IgD-negative memory B cell (primary cell): ENCODE results near the gene MTMR3. TPM values are rescaled to one million over a fixed set of nuclear protein-coding genes. Genes with fewer than 3 reads are reported as not detected.
A peak's percentile ranks its signal among the peaks of the same experiment; 100 is the strongest.

ENCODE experiments used
- H3K27ac Mint-ChIP-seq, 3 donors: one replicate each; pipeline ENCODE4 v1.8.0; 2020 to 2022; ENCODE audit warnings: mild to moderate bottlenecking in 3 of 3, mixed read lengths in 3 of 3, moderate library complexity in 1 of 3
- H3K27me3 Mint-ChIP-seq: one replicate; pipeline ENCODE4 v1.8.0; 2021; ENCODE audit warnings: mixed read lengths
- H3K36me3 Mint-ChIP-seq: one replicate; pipeline ENCODE4 v1.8.0; 2020; ENCODE audit warnings: mild to moderate bottlenecking, mixed read lengths
- H3K4me1 Mint-ChIP-seq, 3 donors: one replicate each; pipeline ENCODE4 v1.8.0; 2020 to 2022; ENCODE audit warnings: mixed read lengths in 3 of 3, mild to moderate bottlenecking in 1 of 3
- H3K4me3 Mint-ChIP-seq, 4 donors: one replicate each; pipeline ENCODE4 v1.8.0; 2020 to 2022; ENCODE audit warnings: mild to moderate bottlenecking in 4 of 4, mixed read lengths in 4 of 4, moderate library complexity in 3 of 4
- H3K9me3 Mint-ChIP-seq, 3 donors: one replicate each; pipeline ENCODE4 v1.8.0; 2020 to 2021; ENCODE audit warnings: mixed read lengths in 3 of 3, mild to moderate bottlenecking in 1 of 3
- polyA plus RNA-seq: library from polyadenylated mRNA; unstranded; fragments of 300-500 nt; fragmentation: Illumina TruSeq; gene quantifications from one replicate; pipeline ENCODE4 v1.2.3, GENCODE V29; 2021

The MTMR3 gene
- polyA plus RNA-seq, 1 donor from 2014 or later: 15.0 TPM

- Mint-ChIP-seq H3K36me3 (no peaks in the 10 kb centered on the region), H3K27me3 (peaks cover 2% of the 10 kb centered on the region)
Measured at GRCh38 chr22:29883775-29884097, 762 bp downstream of the MTMR3 start.

GRCh38 chr22:29885610-29886009, 2.6 kb downstream of the MTMR3 start:
- Mint-ChIP-seq H3K27ac (no peak overlapping the region), H3K9me3 (no peaks in the 10 kb centered on the region), H3K36me3 (no peaks in the 10 kb centered on the region), H3K4me3 (no peak overlapping the region), H3K27me3 (no peaks in the 10 kb centered on the region), H3K4me1 (peaks cover 12 to 18% (median 15%) of the 10 kb centered on the region in 3 donors)

More at GRCh38 chr22:29883775-29884097, 762 bp downstream of the MTMR3 start:
- Mint-ChIP-seq H3K27ac (peak overlapping the region in 2 of 3 donors; percentile 63 to 95), H3K9me3 (no peaks in the 10 kb centered on the region), H3K4me1 (peaks cover 12 to 14% (median 12%) of the 10 kb centered on the region in 3 donors), H3K4me3 (peak overlapping the region in 3 of 4 donors; percentile 88 to 95 (median 93))

DNA sequence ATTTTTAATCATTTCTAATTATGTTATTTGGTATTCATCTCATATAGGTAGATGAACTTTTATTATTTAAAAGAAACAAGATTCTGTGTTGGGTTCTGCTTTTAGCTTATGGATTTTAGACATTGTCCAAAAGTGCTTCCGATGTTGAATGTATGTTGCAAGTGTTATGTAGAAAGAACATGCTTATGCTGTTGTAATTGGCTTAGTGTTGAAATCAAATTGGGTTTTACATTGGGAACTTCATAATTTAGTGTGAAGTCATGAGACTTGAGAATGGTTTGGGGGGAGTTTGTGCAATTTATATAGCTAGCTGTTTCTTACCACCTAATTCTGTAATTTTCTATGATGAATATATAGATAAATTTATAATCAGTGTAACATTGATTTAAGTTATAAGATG, 3.6 kb downstream of the MTMR3 start:
- Mint-ChIP-seq H3K36me3 (peaks cover 1% of the 10 kb centered on the region), H3K27me3 (no peaks in the 10 kb centered on the region), H3K27ac (no peak overlapping the region), H3K4me3 (no peak overlapping the region), H3K9me3 (no peaks in the 10 kb centered on the region), H3K4me1 (peaks cover 12 to 18% (median 17%) of the 10 kb centered on the region in 3 donors)

DNA sequence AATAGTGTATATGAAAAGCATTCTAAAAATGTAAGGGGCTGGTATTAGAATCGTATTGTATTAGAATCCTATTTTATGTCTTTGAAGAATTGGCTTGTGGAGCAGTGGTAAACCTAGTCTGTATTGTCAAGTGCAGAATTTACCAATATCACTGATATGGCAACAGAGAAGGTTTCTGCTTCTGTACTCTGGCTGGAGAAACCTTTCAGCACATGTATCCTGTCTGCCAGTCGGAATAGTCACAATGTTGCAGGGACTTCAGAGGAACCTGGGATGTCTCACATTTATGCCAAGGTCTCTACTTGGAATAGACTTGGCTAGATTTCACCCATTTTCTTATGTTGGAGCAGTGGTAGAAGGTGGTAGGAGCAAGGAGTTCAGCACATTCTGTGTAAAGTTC, 4.4 kb downstream of the MTMR3 start:
- Mint-ChIP-seq H3K4me1 (peaks cover 12 to 20% (median 17%) of the 10 kb centered on the region in 3 donors), H3K27ac (no peak overlapping the region), H3K27me3 (no peaks in the 10 kb centered on the region), H3K9me3 (no peaks in the 10 kb centered on the region), H3K36me3 (peaks cover 1% of the 10 kb centered on the region), H3K4me3 (no peak overlapping the region)

DNA sequence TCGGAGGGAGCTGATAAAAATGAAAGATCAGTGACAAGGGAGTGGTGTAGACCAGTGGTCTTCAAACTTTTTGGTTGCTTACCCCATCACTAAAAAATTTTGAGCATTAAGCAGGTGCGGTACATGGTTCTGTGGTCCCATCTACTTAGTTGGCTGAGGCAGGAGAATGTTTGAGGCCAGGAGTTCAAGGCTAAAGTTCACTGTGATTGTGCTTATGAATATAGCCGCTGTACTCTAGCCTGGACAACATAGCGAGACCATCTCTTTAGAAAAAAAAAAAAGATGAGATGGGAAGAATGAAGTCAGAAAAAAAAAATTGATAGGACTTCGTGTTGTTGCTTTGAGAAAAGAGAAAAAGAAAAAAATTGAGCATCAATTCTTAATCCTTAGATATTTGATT, 7.8 kb downstream of the MTMR3 start:
- Mint-ChIP-seq H3K4me3 (no peak overlapping the region), H3K4me1 (peaks cover 18 to 22% (median 20%) of the 10 kb centered on the region in 3 donors), H3K9me3 (no peaks in the 10 kb centered on the region), H3K36me3 (peaks cover 1% of the 10 kb centered on the region), H3K27ac (no peak overlapping the region), H3K27me3 (no peaks in the 10 kb centered on the region)

GRCh38 chr22:29892315-29893156, 9.6 kb downstream of the MTMR3 start:
- Mint-ChIP-seq H3K27me3 (no peaks in the 10 kb centered on the region), H3K4me3 (no peak overlapping the region), H3K36me3 (peaks cover 1% of the 10 kb centered on the region), H3K27ac (no peak overlapping the region), H3K9me3 (no peaks in the 10 kb centered on the region), H3K4me1 (peaks cover 18 to 25% (median 24%) of the 10 kb centered on the region in 3 donors)

GRCh38 chr22:29901354-29901753, 18.4 kb downstream of the MTMR3 start:
- H3K36me3 Mint-ChIP-seq: peaks cover 2% of the 10 kb centered on the region
- no peak overlapping the region for H3K27ac Mint-ChIP-seq
- H3K9me3 Mint-ChIP-seq: no peaks in the 10 kb centered on the region
- no peak overlapping the region for H3K4me3 Mint-ChIP-seq
- H3K4me1 Mint-ChIP-seq: peaks cover 12 to 24% (median 20%) of the 10 kb centered on the region in 3 donors
- no peaks in the 10 kb centered on the region for H3K27me3 Mint-ChIP-seq

DNA sequence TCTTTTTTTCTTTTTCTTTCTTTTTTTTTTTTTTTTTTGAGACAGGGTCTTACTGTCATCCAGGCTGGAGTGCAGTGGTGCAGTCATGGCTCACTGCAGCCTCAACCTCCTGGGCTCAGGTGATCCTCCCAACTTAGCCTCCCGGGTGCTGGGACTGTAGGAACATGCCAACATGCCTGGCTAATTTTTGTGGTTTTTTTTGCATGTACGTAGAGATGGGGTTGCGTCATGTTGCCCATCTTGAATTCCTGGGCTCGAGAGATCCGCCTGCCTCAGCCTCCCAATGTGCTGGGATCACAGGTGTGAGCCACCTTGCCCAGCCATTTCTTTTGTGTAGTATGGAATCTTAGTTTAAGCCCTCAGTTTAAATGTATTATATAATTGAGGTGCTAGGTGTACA, 20.4 kb downstream of the MTMR3 start:
- Mint-ChIP-seq H3K27me3 (no peaks in the 10 kb centered on the region), H3K36me3 (peaks cover 2% of the 10 kb centered on the region), H3K9me3 (no peaks in the 10 kb centered on the region), H3K27ac (no peak overlapping the region), H3K4me1 (peaks cover 10 to 28% (median 18%) of the 10 kb centered on the region in 3 donors), H3K4me3 (no peak overlapping the region)

DNA sequence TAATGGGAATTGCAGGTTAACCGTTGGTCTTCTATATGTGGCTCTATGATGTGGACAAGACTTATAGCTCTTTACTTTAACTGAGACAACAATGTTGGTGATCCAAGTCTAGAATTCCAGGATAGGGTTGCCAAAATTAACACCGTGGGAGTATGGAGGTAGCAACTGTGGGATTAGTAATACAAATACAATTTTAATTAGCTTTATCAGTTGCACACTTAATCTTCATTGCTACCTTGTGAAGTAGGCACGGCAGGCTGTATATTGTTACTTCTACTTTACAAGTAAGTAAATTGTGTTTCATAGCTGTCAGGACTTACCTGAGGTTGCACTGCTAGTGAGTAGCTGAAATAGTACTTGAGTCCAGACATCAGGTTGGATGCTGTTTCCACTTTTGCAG, 21.0 kb downstream of the MTMR3 start:
- peaks cover 12 to 27% (median 19%) of the 10 kb centered on the region in 3 donors for H3K4me1 Mint-ChIP-seq
- H3K27ac Mint-ChIP-seq: no peak overlapping the region
- H3K27me3 Mint-ChIP-seq: no peaks in the 10 kb centered on the region
- no peaks in the 10 kb centered on the region for H3K9me3 Mint-ChIP-seq
- H3K4me3 Mint-ChIP-seq: no peak overlapping the region
- peaks cover 2% of the 10 kb centered on the region for H3K36me3 Mint-ChIP-seq

GRCh38 chr22:29907753-29908515, 25.0 kb downstream of the MTMR3 start:
- Mint-ChIP-seq H3K9me3 (no peaks in the 10 kb centered on the region), H3K36me3 (peaks cover 5% of the 10 kb centered on the region), H3K4me3 (no peak overlapping the region), H3K27ac (peak overlapping the region in 1 of 3 donors; percentile 54), H3K4me1 (peaks cover 6 to 29% (median 23%) of the 10 kb centered on the region in 3 donors), H3K27me3 (no peaks in the 10 kb centered on the region)

DNA sequence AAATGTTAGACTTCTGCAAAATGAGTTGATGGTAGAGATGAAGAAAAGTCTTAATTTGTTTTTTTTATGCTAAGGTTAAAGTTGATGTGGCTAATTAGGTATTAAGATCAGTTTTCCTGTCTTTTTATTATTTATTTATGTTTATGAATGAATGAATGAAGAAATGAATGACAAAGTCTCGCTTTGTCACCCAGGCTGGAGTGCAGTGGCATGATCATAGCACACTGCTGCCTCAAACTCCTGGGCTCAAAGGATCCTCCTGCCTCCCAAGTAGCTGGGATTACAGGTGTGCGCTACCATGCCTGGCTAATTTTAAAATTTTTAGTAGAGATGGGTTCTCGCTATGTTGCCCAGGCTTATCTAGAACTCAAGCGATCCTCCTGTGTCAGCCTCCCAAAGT, 29.2 kb downstream of the MTMR3 start:
- Mint-ChIP-seq H3K4me3 (no peak overlapping the region), H3K4me1 (peaks cover 35 to 47% (median 45%) of the 10 kb centered on the region in 3 donors), H3K27me3 (no peaks in the 10 kb centered on the region), H3K36me3 (peaks cover 3% of the 10 kb centered on the region), H3K9me3 (no peaks in the 10 kb centered on the region), H3K27ac (no peak overlapping the region)

GRCh38 chr22:29912605-29913398, 29.8 kb downstream of the MTMR3 start:
- Mint-ChIP-seq H3K9me3 (no peaks in the 10 kb centered on the region), H3K27ac (no peak overlapping the region), H3K27me3 (no peaks in the 10 kb centered on the region), H3K4me3 (no peak overlapping the region), H3K36me3 (peaks cover 3% of the 10 kb centered on the region), H3K4me1 (peaks cover 38 to 51% (median 50%) of the 10 kb centered on the region in 3 donors)

DNA sequence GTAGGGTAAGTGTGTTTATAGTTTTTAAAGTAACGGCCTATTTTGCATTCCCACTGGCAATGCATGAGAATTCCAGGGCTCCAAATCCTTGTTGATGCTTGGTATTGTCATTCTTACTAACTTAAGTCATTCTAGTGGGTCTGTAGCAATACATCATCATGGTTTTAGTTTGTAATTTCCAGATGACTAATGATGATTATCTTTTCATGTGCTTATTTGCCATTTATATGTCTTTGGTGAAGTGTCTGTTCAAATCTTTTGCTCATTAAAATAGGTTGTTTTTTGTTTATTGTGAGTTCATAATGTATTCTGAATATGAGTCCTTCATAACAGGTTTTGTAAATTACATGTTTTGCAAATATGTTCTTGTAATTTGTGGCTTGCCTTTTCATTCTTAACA, 31.2 kb downstream of the MTMR3 start:
- Mint-ChIP-seq H3K4me3 (peak overlapping the region in 1 of 4 donors; percentile 1), H3K9me3 (no peaks in the 10 kb centered on the region), H3K4me1 (peaks cover 47 to 62% (median 52%) of the 10 kb centered on the region in 3 donors), H3K27ac (no peak overlapping the region), H3K27me3 (no peaks in the 10 kb centered on the region), H3K36me3 (peaks cover 1% of the 10 kb centered on the region)

GRCh38 chr22:29914991-29915533, 32.1 kb downstream of the MTMR3 start:
- no peaks in the 10 kb centered on the region for H3K9me3 Mint-ChIP-seq
- no peaks in the 10 kb centered on the region for H3K27me3 Mint-ChIP-seq
- H3K27ac Mint-ChIP-seq: peak overlapping the region in 1 of 3 donors; percentile 25
- peaks cover 46 to 62% (median 53%) of the 10 kb centered on the region in 3 donors for H3K4me1 Mint-ChIP-seq
- H3K4me3 Mint-ChIP-seq: no peak overlapping the region
- no peaks in the 10 kb centered on the region for H3K36me3 Mint-ChIP-seq
